DOHH2 (cell line): ENCODE measurements around the gene SLC2A2.

Experiments
- H3F3A ChIP-seq: fragments of 200-600 bp; sonication (generic), shearing (Covaris generic); 2 replicates; pipeline ENCODE4 v1.6.0; 2016; ENCODE audit warnings: antibody characterized with exemption, mild to moderate bottlenecking; ENCODE audit not compliant: control insufficient read depth, insufficient read depth
- H3K27ac ChIP-seq: fragments of 200-600 bp; sonication (generic); 2 replicates; pipeline ENCODE4 v1.5.1; 2014; ENCODE audit warnings: low read depth, mild to moderate bottlenecking, low read length, moderate library complexity
- H3K27me3 ChIP-seq: fragments of 200-600 bp; sonication (generic); 2 replicates; pipeline ENCODE4 v1.6.1; 2014; ENCODE audit warnings: mild to moderate bottlenecking, low read length, mixed read lengths; ENCODE audit not compliant: control insufficient read depth
- H3K36me3 ChIP-seq: fragments of 200-600 bp; sonication (generic); 2 replicates; pipeline ENCODE4 v1.6.1; 2014; ENCODE audit warnings: mild to moderate bottlenecking, low read length, moderate library complexity, mixed read lengths; ENCODE audit not compliant: control insufficient read depth
- H3K4me1 ChIP-seq: fragments of 200-600 bp; sonication (generic); 2 replicates; pipeline ENCODE4 v1.6.1; 2014; ENCODE audit warnings: mild to moderate bottlenecking, low read length, mixed read lengths; ENCODE audit not compliant: control insufficient read depth
- H3K4me2 ChIP-seq: fragments of 200-600 bp; sonication (generic); 2 replicates; pipeline ENCODE4 v1.6.0; 2014; ENCODE audit warnings: mild to moderate bottlenecking, low read length, moderate library complexity
- H3K4me3 ChIP-seq: fragments of 200-600 bp; sonication (generic); 2 replicates; pipeline ENCODE4 v1.5.1; 2014; ENCODE audit warnings: mild to moderate bottlenecking, low read length, mixed read lengths
- H3K79me2 ChIP-seq: fragments of 200-600 bp; sonication (generic); 2 replicates; pipeline ENCODE4 v1.6.1; 2014; ENCODE audit warnings: mild to moderate bottlenecking, low read length, mixed read lengths; ENCODE audit not compliant: control insufficient read depth
- H3K9me2 ChIP-seq: fragments of 200-600 bp; sonication (generic); replicated peaks from 2 replicates; pipeline ENCODE4 v1.6.1; 2014; ENCODE audit warnings: mild to moderate bottlenecking, low read length, mixed read lengths; ENCODE audit not compliant: control insufficient read depth
- H3K9me3 ChIP-seq: fragments of 200-600 bp; sonication (generic); 2 replicates; pipeline ENCODE4 v1.6.1; 2014; ENCODE audit warnings: antibody characterized with exemption, low read length, mixed read lengths; ENCODE audit not compliant: control insufficient read depth, insufficient read depth
- H4K20me1 ChIP-seq: fragments of 200-600 bp; sonication (generic); 2 replicates; pipeline ENCODE4 v1.6.0; 2014; ENCODE audit warnings: low read depth, mild to moderate bottlenecking, antibody characterized with exemption, low read length, moderate library complexity; ENCODE audit not compliant: control insufficient read depth, insufficient read depth
- EZH2phosphoT487 ChIP-seq: fragments of 200-600 bp; sonication (generic); IDR thresholded peaks from 2 replicates; pipeline ENCODE4 v1.6.1; 2017; ENCODE audit warnings: borderline replicate concordance, mild to moderate bottlenecking, antibody characterized with exemption, low read length, moderate library complexity, mixed read lengths
- TF ChIP-seq, protein P1 (sequence below): fragments of 200-600 bp; sonication (generic); IDR thresholded peaks from one replicate; pipeline ENCODE4 v1.5.1; 2014; ENCODE audit warnings: antibody characterized with exemption, mild to moderate bottlenecking, low read depth, low read length; ENCODE audit not compliant: poor library complexity, severe bottlenecking

The SLC2A2 gene

GRCh38 chr3:171059978-171060377 lies 33.5 kb upstream of the SLC2A2 start:
- H3K4me2 ChIP-seq, result no peak overlapping the region
- H3K27me3 ChIP-seq, result no peaks in the 10 kb centered on the region
- no peaks in the 10 kb centered on the region for H4K20me1 ChIP-seq
- no peaks in the 10 kb centered on the region for H3K4me1 ChIP-seq
- no peaks in the 10 kb centered on the region for H3F3A ChIP-seq
- H3K4me3 ChIP-seq, result no peak overlapping the region
- H3K27ac ChIP-seq, result no peak overlapping the region
- no peaks in the 10 kb centered on the region for H3K36me3 ChIP-seq
- no peaks in the 10 kb centered on the region for H3K9me2 ChIP-seq
- no peaks in the 10 kb centered on the region for H3K79me2 ChIP-seq
- no peaks in the 10 kb centered on the region for H3K9me3 ChIP-seq
- TF ChIP-seq, protein P1, sequence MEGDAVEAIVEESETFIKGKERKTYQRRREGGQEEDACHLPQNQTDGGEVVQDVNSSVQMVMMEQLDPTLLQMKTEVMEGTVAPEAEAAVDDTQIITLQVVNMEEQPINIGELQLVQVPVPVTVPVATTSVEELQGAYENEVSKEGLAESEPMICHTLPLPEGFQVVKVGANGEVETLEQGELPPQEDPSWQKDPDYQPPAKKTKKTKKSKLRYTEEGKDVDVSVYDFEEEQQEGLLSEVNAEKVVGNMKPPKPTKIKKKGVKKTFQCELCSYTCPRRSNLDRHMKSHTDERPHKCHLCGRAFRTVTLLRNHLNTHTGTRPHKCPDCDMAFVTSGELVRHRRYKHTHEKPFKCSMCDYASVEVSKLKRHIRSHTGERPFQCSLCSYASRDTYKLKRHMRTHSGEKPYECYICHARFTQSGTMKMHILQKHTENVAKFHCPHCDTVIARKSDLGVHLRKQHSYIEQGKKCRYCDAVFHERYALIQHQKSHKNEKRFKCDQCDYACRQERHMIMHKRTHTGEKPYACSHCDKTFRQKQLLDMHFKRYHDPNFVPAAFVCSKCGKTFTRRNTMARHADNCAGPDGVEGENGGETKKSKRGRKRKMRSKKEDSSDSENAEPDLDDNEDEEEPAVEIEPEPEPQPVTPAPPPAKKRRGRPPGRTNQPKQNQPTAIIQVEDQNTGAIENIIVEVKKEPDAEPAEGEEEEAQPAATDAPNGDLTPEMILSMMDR, result no peak
- no peak for TF ChIP-seq EZH2phosphoT487

GRCh38 chr3:171058873-171059603 lies 32.5 kb upstream of the SLC2A2 start:
- Histone ChIP-seq H3K27me3 (no peaks in the 10 kb centered on the region), H3K36me3 (no peaks in the 10 kb centered on the region), H3K4me1 (no peaks in the 10 kb centered on the region), H3K4me3 (no peak overlapping the region), H3K9me2 (no peaks in the 10 kb centered on the region), H3K4me2 (no peak overlapping the region), H3K79me2 (no peaks in the 10 kb centered on the region), H3K9me3 (no peaks in the 10 kb centered on the region), H3K27ac (no peak overlapping the region), H4K20me1 (no peaks in the 10 kb centered on the region), H3F3A (no peaks in the 10 kb centered on the region)
- TF ChIP-seq, protein P1, result no peak
- no peak for TF ChIP-seq EZH2phosphoT487

GRCh38 chr3:171058058-171058457 lies 31.5 kb upstream of the SLC2A2 start:
- H3K9me3 ChIP-seq, result no peaks in the 10 kb centered on the region
- no peaks in the 10 kb centered on the region for H4K20me1 ChIP-seq
- no peaks in the 10 kb centered on the region for H3F3A ChIP-seq
- H3K4me1 ChIP-seq, result no peaks in the 10 kb centered on the region
- H3K9me2 ChIP-seq, result no peaks in the 10 kb centered on the region
- H3K4me3 ChIP-seq, result no peak overlapping the region
- H3K79me2 ChIP-seq, result no peaks in the 10 kb centered on the region
- no peak overlapping the region for H3K4me2 ChIP-seq
- no peak overlapping the region for H3K27ac ChIP-seq
- H3K36me3 ChIP-seq, result no peaks in the 10 kb centered on the region
- TF ChIP-seq, protein P1, result no peak
- no peak for TF ChIP-seq EZH2phosphoT487
- H3K27me3 ChIP-seq, result no peaks in the 10 kb centered on the region
